ENCODE measurements around the gene NMNAT2.

Gene NMNAT2

DNA sequence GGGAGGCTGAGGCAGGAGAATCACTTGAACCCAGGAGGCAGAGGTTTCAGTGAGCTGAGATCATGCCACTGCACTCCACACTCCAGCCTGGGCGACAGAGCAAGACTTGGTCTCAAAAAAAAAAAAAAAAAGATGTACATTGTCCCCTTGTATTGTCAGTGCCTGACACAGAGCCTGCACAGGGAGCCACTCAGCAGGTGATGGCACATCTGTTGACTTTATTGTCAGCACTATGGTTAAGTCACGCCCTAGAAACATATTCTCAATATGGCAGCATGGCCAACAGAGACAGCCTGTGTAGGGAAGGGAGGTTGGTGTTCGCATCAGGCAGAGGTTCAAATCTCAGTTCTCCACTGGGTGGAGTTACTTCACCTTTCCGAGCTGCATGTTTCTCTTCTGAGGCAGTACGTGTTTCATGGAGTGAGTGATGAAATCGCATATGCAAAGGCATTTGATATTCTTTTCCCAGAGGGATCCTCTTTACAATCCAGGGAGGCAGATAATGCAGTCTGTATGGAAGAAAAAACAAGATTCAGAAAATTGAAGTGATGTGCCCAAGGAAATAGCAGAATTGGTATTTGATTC is 211.6 kb downstream of the NMNAT2 start:
- no peak for DNase-seq

GRCh38 chr1:183205196-183205781 is 212.9 kb downstream of the NMNAT2 start:
- DNase-seq, result no peak

DNA sequence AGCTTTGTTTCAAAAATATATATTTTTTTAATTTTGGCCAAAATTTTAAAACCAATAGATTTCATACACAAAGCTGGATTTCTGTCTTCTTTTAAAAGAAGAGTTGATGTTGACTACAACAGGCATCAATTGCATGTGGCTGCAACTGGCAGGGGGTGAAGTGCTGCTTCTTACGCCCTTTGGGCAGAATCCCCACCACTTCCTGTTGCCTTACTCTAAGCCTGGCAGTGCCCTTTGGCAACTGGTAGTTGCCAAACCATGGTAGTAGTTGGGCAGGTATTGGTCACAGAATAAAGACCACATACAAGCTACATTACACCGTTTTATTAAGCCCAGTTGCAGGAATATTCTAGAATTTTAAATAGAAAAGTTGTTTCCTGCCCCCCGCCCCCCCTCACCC is 215.1 kb downstream of the NMNAT2 start:
- no peak for DNase-seq

DNA sequence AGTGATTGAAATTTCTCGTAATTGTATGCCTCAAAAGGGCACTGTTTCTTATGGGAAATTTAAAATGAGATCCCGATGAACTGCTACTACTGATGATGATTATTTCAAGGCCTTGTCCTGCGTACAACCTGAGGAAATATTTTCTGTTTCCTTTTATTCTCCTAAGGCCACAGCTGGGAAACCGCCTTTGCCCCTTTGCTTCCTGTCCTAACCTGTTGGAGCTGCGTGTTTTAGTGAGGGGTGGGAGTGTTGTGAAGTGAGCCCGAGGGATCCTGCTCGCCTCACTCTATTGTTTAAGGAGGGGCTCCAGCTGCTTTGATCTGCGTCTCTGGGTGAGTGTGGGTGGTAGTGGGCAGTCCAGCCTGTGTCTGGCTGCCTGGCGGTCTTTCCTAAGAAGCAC is 217.7 kb downstream of the NMNAT2 start:
- no peak for DNase-seq

- DNase-seq, result no peak
These were observed 218.9 kb downstream of the NMNAT2 start for GRCh38 chr1:183199304-183199703.

DNA sequence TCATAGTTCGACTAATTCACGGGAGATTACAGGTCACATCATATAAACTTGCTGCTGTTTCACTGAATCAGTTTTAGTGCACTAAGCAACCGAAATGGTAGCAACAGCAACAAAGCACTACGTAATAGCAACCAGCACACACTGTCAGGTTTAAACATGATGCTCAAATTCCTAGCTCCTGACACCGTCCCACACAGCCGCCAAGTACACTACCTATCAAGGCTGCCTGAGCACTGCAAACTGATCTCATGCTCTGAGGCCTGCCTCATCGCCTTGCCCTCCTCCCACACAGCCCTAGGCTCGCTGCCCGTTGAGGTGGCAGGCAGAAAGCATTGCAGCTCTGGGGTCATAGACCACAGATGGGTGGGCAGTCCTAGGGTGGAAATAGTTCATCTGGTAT is 219.7 kb downstream of the NMNAT2 start:
- no peak for DNase-seq

Data from stimulated activated CD4-positive, alpha-beta T cell treated with anti-CD3 and anti-CD28 coated beads, Interleukin-2, amount 100 ng/mL, for 24 hours (primary cell).